Measurements from ENCODE around the gene FYCO1. TPM values are rescaled to one million over a fixed set of nuclear protein-coding genes. Genes with fewer than 3 reads are reported as not detected.

The FYCO1 gene
- total RNA-seq, 1 donor from 2014 or later = 121 TPM

DNA sequence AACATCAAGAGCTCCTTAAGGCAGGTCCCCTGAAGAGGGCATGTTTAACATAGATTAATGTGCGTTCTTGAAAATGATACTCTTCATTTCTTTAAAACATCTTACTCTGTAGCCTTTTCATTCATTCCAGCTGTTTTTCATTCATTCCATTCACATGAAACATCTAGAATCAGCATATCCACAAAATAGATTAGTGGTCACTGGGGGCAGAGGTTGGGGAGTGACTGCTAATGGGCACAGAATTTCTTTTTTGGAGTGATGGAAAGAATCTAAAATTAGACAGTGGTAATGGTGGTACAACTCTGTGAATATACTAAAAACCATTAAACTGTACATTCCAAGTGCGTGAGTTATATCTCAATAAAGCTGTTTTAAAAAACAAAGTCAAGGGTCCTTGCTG, 67.7 kb downstream of the FYCO1 start:
- TF ChIP-seq, protein P1, sequence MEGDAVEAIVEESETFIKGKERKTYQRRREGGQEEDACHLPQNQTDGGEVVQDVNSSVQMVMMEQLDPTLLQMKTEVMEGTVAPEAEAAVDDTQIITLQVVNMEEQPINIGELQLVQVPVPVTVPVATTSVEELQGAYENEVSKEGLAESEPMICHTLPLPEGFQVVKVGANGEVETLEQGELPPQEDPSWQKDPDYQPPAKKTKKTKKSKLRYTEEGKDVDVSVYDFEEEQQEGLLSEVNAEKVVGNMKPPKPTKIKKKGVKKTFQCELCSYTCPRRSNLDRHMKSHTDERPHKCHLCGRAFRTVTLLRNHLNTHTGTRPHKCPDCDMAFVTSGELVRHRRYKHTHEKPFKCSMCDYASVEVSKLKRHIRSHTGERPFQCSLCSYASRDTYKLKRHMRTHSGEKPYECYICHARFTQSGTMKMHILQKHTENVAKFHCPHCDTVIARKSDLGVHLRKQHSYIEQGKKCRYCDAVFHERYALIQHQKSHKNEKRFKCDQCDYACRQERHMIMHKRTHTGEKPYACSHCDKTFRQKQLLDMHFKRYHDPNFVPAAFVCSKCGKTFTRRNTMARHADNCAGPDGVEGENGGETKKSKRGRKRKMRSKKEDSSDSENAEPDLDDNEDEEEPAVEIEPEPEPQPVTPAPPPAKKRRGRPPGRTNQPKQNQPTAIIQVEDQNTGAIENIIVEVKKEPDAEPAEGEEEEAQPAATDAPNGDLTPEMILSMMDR (IDR thresholded peaks at IDR 0.05; ENCODE audit: borderline replicate concordance) = no peak

DNA sequence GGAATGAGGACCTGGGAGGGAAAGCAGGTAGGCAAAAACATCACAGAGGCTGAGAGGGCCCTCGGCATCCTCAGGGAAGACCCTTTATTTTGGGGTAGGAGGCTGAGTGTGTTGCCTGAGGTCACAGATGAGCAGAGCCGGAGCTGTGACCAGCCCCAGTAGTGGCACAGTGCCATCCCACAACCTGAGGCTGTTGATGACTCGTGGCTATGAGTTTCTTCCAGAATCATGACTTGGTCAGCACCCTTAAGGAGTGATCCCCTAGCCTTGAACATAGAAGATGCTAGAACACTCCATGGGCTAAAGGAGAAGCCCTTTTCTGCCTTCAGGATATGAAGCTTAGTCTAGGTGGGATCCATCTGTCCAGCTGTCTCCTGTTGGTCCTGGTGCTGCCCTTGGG, 71.9 kb downstream of the FYCO1 start:
- Histone ChIP-seq H3K27me3 (ENCODE audit: low read depth) (no peaks in the 10 kb centered on the region), H3K36me3 (peaks cover 90% of the 10 kb centered on the region), H3K9me3 (replicated peaks) (no peaks in the 10 kb centered on the region), H3K4me1 (peaks cover 14% of the 10 kb centered on the region), H3K4me3 (no peak overlapping the region), H3K27ac (replicated peaks) (no peak overlapping the region)
- TF ChIP-seq, protein P1 (IDR thresholded peaks at IDR 0.05; ENCODE audit: borderline replicate concordance) = no peak
- no peak for DNase-seq
- intact Hi-C loops (cut with micrococcal nuclease) = no loop called here

More for the DNA sequence above, 67.7 kb downstream of the FYCO1 start:
- peaks cover 95% of the 10 kb centered on the region for H3K36me3 ChIP-seq
- no peak overlapping the region for H3K4me3 ChIP-seq
- no peaks in the 10 kb centered on the region for H3K9me3 ChIP-seq (replicated peaks)
- no peaks in the 10 kb centered on the region for H3K27me3 ChIP-seq (ENCODE audit: low read depth)
- intact Hi-C loops (cut with micrococcal nuclease) = loop anchor here (5.0 kb wide), 1 partner anchor 86 kb away; the partner anchor contains the start of gene LZTFL1
- no peak for DNase-seq
- H3K4me1 ChIP-seq = peaks cover 22% of the 10 kb centered on the region
- H3K27ac ChIP-seq (replicated peaks) = no peak overlapping the region

DNA sequence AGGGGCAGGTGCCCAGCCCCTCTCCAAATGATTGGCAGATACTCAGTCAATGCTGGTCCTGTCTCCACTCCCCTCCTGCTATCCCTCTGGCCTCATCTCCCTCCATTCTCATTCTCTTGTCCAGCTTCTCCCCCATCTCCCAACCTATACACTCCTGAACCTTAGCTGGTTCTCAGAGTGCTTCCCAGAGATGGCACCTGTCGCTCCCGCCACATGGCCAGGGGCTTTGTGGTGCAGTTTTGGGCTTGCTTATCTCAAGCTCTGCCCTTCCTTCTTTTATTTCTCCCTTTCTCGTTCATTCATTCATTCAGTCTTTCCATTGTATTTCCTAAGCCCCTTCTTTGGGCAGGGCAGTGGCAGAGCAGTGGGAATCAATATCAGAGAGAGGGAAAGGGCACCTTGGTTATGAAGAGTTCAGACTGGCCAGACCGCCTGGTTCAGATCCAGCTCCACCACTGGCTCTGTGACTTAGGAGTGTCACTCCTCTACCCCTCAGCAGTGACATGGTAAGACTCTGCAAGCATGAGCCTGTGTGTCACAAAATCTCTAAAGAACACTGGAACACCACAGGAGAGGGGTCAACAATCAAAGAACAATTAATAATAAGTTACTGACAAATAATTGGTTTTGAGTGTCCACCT, 72.6 kb downstream of the FYCO1 start:
- no peak for DNase-seq
- peaks cover 90% of the 10 kb centered on the region for H3K36me3 ChIP-seq
- no peaks in the 10 kb centered on the region for H3K27me3 ChIP-seq (ENCODE audit: low read depth)
- H3K9me3 ChIP-seq (replicated peaks) = no peaks in the 10 kb centered on the region
- H3K4me3 ChIP-seq = no peak overlapping the region
- TF ChIP-seq, protein P1 (IDR thresholded peaks at IDR 0.05; ENCODE audit: borderline replicate concordance) = no peak
- peaks cover 14% of the 10 kb centered on the region for H3K4me1 ChIP-seq
- intact Hi-C loops (cut with micrococcal nuclease) = no loop called here
- peak overlapping the region; percentile 12 for H3K27ac ChIP-seq (replicated peaks)

DNA sequence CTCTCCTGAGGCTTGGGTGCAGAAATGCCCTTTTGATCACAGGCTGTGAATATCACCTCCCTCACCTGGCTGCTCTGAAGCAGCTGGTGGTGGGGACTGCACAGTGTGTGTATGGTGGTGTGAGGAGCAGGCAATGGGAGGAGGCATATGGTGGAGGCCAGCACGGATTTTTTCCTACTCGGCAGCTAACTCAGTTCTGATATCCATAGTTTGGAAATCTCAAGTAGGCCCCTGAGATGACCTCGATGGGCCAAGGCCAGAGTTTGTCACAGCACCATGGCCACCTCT, 73.6 kb downstream of the FYCO1 start:
- Histone ChIP-seq H3K9me3 (replicated peaks) (no peaks in the 10 kb centered on the region), H3K27me3 (ENCODE audit: low read depth) (no peaks in the 10 kb centered on the region), H3K27ac (replicated peaks) (no peak overlapping the region), H3K4me3 (no peak overlapping the region), H3K36me3 (peaks cover 83% of the 10 kb centered on the region), H3K4me1 (peaks cover 19% of the 10 kb centered on the region)
- TF ChIP-seq, protein P1 (IDR thresholded peaks at IDR 0.05; ENCODE audit: borderline replicate concordance) = no peak
- intact Hi-C loops (cut with micrococcal nuclease) = no loop called here
- DNase-seq = no peak

DNA sequence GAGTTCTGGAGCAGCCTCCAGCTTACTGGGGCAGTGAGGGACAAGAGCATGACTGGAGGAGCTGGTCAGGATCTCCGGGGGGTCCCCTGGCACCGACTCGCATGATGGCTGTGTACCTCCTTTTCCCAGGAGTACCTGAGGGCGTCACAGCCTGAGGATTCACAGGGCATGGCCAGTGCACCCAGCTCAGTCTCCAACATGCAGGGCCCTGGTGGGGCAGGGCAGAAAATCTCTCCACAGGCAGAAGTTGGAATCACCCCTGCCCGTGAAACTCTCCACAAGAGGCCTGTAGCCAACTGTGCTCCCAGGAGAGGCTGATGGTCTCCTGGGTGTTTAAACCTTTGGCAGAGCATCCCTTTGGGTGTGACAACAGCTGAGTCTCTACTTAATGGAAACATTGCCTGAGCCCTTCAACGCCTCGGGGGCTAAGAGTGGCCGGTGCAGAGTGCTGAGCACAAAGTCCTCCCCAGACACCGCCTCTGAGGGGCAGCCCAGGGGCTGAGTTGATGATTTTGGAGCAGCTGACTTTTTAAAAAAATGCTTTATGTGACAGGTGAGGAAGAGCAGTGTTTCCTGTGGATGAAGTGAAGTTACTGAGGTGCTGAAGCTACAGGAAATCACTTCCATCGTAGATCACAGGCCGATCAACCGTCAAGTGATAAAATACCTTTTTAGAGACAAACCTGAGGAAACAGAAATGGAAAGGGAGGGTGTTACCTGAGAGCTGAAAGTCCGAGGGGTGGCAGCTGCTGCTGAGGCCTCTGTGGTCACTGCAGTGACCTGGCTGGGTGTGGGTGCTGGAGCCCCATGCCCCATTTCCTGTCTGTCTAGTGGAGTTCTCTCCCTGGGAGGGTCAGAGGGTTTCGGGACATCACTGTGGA, 74.2 kb downstream of the FYCO1 start:
- no peak for DNase-seq
- TF ChIP-seq, protein P1 (IDR thresholded peaks at IDR 0.05; ENCODE audit: borderline replicate concordance) = no peak
- Histone ChIP-seq H3K4me1 (peaks cover 23% of the 10 kb centered on the region), H3K4me3 (no peak overlapping the region), H3K27me3 (ENCODE audit: low read depth) (no peaks in the 10 kb centered on the region), H3K9me3 (replicated peaks) (no peaks in the 10 kb centered on the region), H3K27ac (replicated peaks) (no peak overlapping the region), H3K36me3 (peaks cover 77% of the 10 kb centered on the region)
- intact Hi-C loops (cut with micrococcal nuclease) = no loop called here

All from left ventricle myocardium inferior (tissue), 1 donor.